Tibial nerve (tissue), 4 donors: ENCODE measurements around the gene ODR4. TPM values are rescaled to one million over a fixed set of nuclear protein-coding genes. Genes with fewer than 3 reads are reported as not detected.
"Not testable (repeated sequence)": the region's sequence is repeated elsewhere in the genome, so short reads cannot be mapped to it uniquely, and the experiment has no call there.

Source experiments
- DNase-seq, 2 donors: peaks; one replicate each; pipeline ENCODE4 v3.0.0-alpha.2; 2019; ENCODE audit warnings: low spot score in 2 of 2
- H3K27ac ChIP-seq, 4 donors: fragments of 200-600 bp; sonication (generic) in 3 of 4; one replicate each; pipeline ENCODE4 v1.5.1; 2017 to 2019; ENCODE audit warnings: mild to moderate bottlenecking in 1 of 4
- H3K27me3 ChIP-seq, 2 donors: fragments of 200-600 bp; sonication (generic) in 1 of 2; one replicate each; pipeline versions ENCODE4 v1.5.1 to v1.6.0; 2017 to 2019
- H3K36me3 ChIP-seq, 3 donors: fragments of 200-600 bp; sonication (generic); one replicate each; pipeline ENCODE4 v1.5.1; 2018 to 2019
- H3K4me1 ChIP-seq, 4 donors: fragments of 200-600 bp; sonication (generic) in 3 of 4; one replicate each; pipeline ENCODE4 v1.5.1; 2017 to 2019
- H3K4me3 ChIP-seq, 4 donors: fragments of 200-600 bp; sonication (generic) in 3 of 4; one replicate each; pipeline ENCODE4 v1.5.1; 2017 to 2019; ENCODE audit warnings: mild to moderate bottlenecking in 1 of 4, moderate library complexity in 1 of 4
- H3K9me3 ChIP-seq, 4 donors: fragments of 200-600 bp; sonication (generic) in 3 of 4; one replicate each; pipeline ENCODE4 v1.5.1; 2017 to 2019
- CTCF ChIP-seq, 5 experiments: fragments of 200-600 bp in 3 of 5; fragments of 450-650 bp in 2 of 5; sonication (generic) in 3 of 5; IDR thresholded peaks; one replicate each; pipeline ENCODE4 v1.5.1; 2016 to 2019; ENCODE audit warnings: antibody characterized with exemption in 5 of 5, mild to moderate bottlenecking in 3 of 5, moderate library complexity in 2 of 5
- EP300 ChIP-seq, 2 donors: sonication (generic); formaldehyde crosslinking; IDR thresholded peaks; one replicate each; pipeline ENCODE4 v1.6.1; 2017; ENCODE audit warnings: antibody characterized with exemption in 2 of 2, mild to moderate bottlenecking in 1 of 2
- POLR2A ChIP-seq, 2 donors: fragments of 450-650 bp; IDR thresholded peaks; one replicate each; pipeline ENCODE4 v1.6.1; 2017; ENCODE audit warnings: antibody characterized with exemption in 2 of 2, mild to moderate bottlenecking in 2 of 2, moderate library complexity in 2 of 2
- WGBS, 2 donors: methylation state at CpG; one replicate each; pipeline ENCODE4 v1.1.5; 2018; 5-methylcytosine and 5-hydroxymethylcytosine counted together
- total RNA-seq, 4 donors: library from RNA; depleted of rRNA; stranded (reverse); fragments of >200 nt; gene quantifications; one replicate each; pipeline ENCODE4 v1.1.0, GENCODE V29; 2016

The ODR4 gene
- total RNA-seq, 4 donors from 2014 or later, result 16.2 to 33.7 (median 17.3) TPM

- no peaks in the 10 kb centered on the region for H3K9me3 ChIP-seq
- DNase-seq, result no peak
- no peak for TF ChIP-seq POLR2A (IDR thresholded peaks at IDR 0.05)
- no peak for TF ChIP-seq CTCF (IDR thresholded peaks at IDR 0.05)
- no peak for TF ChIP-seq EP300 (IDR thresholded peaks at IDR 0.05)
- H3K27me3 ChIP-seq, result no peaks in the 10 kb centered on the region
- H3K27ac ChIP-seq, result no peak overlapping the region
- H3K4me1 ChIP-seq, result no peaks in the 10 kb centered on the region
- H3K4me3 ChIP-seq, result no peak overlapping the region
- peaks cover 0 to 100% (median 10%) of the 10 kb centered on the region in 3 donors for H3K36me3 ChIP-seq
- 87 to 88% methylated on average over 5 of the region's 5 CpGs for WGBS, 2 donors
Measured at GRCh38 chr1:186340772-186341171, 34.9 kb upstream of the ODR4 start.

- H3K36me3 ChIP-seq, result peaks cover 0 to 99% (median 14%) of the 10 kb centered on the region in 3 donors
- not testable (repeated sequence) for H3K4me1 ChIP-seq, H3K27ac ChIP-seq, H3K9me3 ChIP-seq, DNase-seq, H3K4me3 ChIP-seq, H3K27me3 ChIP-seq
- WGBS, 2 donors, result 92 to 94% methylated on average over 8 of the region's 8 CpGs
Measured at GRCh38 chr1:186347837-186348691, 27.6 kb upstream of the ODR4 start.

DNA sequence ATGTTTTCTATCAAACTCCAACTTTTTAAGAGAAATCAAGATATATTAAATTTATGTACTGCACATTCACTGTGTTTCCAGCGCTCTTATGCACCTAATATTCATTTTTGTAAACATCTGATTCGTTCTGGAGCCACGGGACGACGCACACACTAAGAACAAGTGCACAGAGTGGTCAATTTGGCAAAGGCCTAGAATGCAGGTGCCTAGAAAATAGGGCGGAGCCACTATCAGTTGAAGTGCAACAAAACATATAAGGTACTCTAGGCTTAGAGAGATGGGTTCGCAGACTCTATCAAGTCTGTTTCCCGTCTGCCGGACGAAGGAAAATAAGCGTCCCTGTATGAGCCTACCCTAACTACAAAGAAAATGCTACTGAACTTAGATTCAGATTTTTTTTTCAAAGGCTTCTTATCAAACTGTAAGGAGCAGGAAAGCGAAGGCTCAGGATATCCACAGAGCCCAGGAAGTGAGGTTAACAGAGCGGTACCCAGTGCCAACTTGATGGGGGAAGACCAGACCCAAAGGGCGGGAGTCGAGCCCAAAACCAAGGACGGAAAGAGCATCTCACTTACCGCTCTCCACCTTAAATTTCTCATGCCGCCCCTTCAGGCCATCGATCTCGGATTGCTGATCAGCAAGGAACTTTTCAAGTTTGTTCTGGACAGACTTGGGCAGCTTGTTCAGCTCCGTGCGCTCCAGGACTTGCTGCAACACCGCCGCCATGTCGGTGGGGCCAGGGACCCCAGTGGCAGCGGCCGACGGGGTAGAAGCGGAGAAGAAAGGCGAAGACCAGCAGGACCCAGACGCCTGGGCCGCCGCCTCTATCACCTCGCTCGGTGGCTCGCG is 1.1 kb upstream of the ODR4 start:
- Histone ChIP-seq H3K9me3 (no peaks in the 10 kb centered on the region), H3K4me1 (peaks cover 0 to 57% (median 16%) of the 10 kb centered on the region in 4 donors), H3K27ac (peak overlapping the region; percentile 91 to 99 (median 96)), H3K27me3 (no peaks in the 10 kb centered on the region), H3K4me3 (peak overlapping the region; percentile 69 to 92 (median 87)), H3K36me3 (peaks cover 0 to 26% (median 0%) of the 10 kb centered on the region in 3 donors)
- no peak for TF ChIP-seq EP300 (IDR thresholded peaks at IDR 0.05)
- 0 to 1% methylated on average over 36 to 37 of the region's 37 CpGs for WGBS, 2 donors
- peak in 1 of 2 donors; percentile 30 for DNase-seq

DNA sequence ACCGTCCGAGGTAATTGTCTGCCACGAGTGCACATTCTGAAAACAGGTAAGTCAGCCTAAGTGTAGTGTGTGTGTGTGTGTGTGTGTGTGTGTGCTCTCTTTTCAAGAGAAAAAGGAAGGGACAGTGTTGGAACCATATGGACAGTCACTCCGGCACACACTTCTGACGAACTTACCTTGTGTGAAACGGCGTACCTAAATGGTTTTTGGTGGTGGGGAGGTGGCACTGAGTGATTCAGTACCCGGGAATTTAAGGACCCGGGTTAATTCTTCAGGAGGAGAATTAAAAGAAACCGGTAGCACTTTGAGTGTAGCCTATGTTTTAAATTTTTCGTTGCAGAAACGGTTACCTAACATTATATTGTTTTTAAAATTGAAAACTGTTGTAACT is 286 bp downstream of the ODR4 start:
- H3K9me3 ChIP-seq, result no peaks in the 10 kb centered on the region
- H3K27ac ChIP-seq, result peak overlapping the region; percentile 91 to 99 (median 96)
- DNase-seq, result no peak
- peak overlapping the region; percentile 46 to 92 (median 87) for H3K4me3 ChIP-seq
- H3K4me1 ChIP-seq, result peaks cover 0 to 53% (median 16%) of the 10 kb centered on the region in 4 donors
- 0% methylated on average over 12 of the region's 12 CpGs for WGBS, 2 donors
- H3K36me3 ChIP-seq, result peaks cover 0 to 21% (median 0%) of the 10 kb centered on the region in 3 donors
- H3K27me3 ChIP-seq, result no peaks in the 10 kb centered on the region
- TF ChIP-seq POLR2A (IDR thresholded peaks at IDR 0.05) (peak in 1 of 2 donors; percentile 53), EP300 (IDR thresholded peaks at IDR 0.05) (no peak), CTCF (IDR thresholded peaks at IDR 0.05) (no peak)

- Histone ChIP-seq H3K4me1 (no peaks in the 10 kb centered on the region), H3K27ac (no peak overlapping the region), H3K27me3 (no peaks in the 10 kb centered on the region), H3K36me3 (peaks cover 0 to 57% (median 4%) of the 10 kb centered on the region in 3 donors), H3K9me3 (no peaks in the 10 kb centered on the region), H3K4me3 (no peak overlapping the region)
- no peak for DNase-seq
- 60 to 74% methylated on average over 3 of the region's 3 CpGs for WGBS, 2 donors
- TF ChIP-seq EP300 (IDR thresholded peaks at IDR 0.05) (no peak), POLR2A (IDR thresholded peaks at IDR 0.05) (no peak)
Measured at GRCh38 chr1:186386725-186387383, 11.2 kb downstream of the ODR4 start.

GRCh38 chr1:186390925-186391324 is 15.3 kb downstream of the ODR4 start:
- Histone ChIP-seq H3K27ac (no peak overlapping the region), H3K9me3 (no peaks in the 10 kb centered on the region), H3K4me3 (no peak overlapping the region), H3K4me1 (no peaks in the 10 kb centered on the region), H3K36me3 (peaks cover 0 to 79% (median 7%) of the 10 kb centered on the region in 3 donors), H3K27me3 (no peaks in the 10 kb centered on the region)
- WGBS, 2 donors, result 99 to 100% methylated on average over 1 of the region's 1 CpG
- no peak for TF ChIP-seq EP300 (IDR thresholded peaks at IDR 0.05)
- TF ChIP-seq POLR2A (IDR thresholded peaks at IDR 0.05), result no peak
- TF ChIP-seq CTCF (IDR thresholded peaks at IDR 0.05), result no peak
- DNase-seq, result no peak
